ENCODE data around the gene SORCS2. TPM values are rescaled to one million over a fixed set of nuclear protein-coding genes. Genes with fewer than 3 reads are reported as not detected.

Gene SORCS2
- total and polyA plus RNA-seq, 2 of the 8 experiments (the other 6 are each of a cell fraction or from before 2014, with no cell fraction given), result 0.36 to 1.8 TPM

GRCh38 chr4:7150036-7150635 is 42.2 kb upstream of the SORCS2 start:
- no peaks in the 10 kb centered on the region for H3K23me2 ChIP-seq (ENCODE audit: low read depth, low read length)
- H3K4ac ChIP-seq (replicated peaks; ENCODE audit: insufficient read length, low read depth, low read length), result no peak overlapping the region
- POLR2A ChIA-PET (ENCODE audit: partially characterized antibody), result interaction anchor here (0.5 kb wide), 1 partner anchor 116 kb away, joined by 3 read pairs; no protein-coding TSS in a partner anchor
- H3K79me1 ChIP-seq (ENCODE audit: low read depth, low read length), result no peaks in the 10 kb centered on the region
- no peak overlapping the region for H3K4me2 ChIP-seq (ENCODE audit: insufficient read depth in 1 of 2, low read depth in 2 of 2, low read length in 2 of 2)
- no peak overlapping the region for H2BK12ac ChIP-seq (ENCODE audit: low read depth, low read length)
- H3K4me1 ChIP-seq (replicated peaks in 1 of 4; ENCODE audit: control insufficient read depth in 3 of 4, insufficient read depth in 4 of 4, low read length in 3 of 4), result no peaks in the 10 kb centered on the region; a peak in 1 of 7 replicates
- FAIRE-seq (no peak), DNase-seq (ENCODE audit: low read depth in 1 of 2, low spot score in 2 of 2) (no peak)
- H3K56ac ChIP-seq (replicated peaks; ENCODE audit: insufficient read length, low read depth, low read length), result no peak overlapping the region
- H3K9ac ChIP-seq (replicated peaks in 1 of 4; ENCODE audit: extremely low read depth in 1 of 4, low read depth in 3 of 4, low read length in 3 of 4), result no peak overlapping the region
- no peaks in the 10 kb centered on the region for H3K36me3 ChIP-seq (ENCODE audit: control insufficient read depth in 2 of 4, insufficient read depth in 4 of 4, low read length in 3 of 4)
- H3K79me2 ChIP-seq (ENCODE audit: control insufficient read depth in 1 of 2, insufficient read depth in 2 of 2, low read length in 2 of 2), result no peaks in the 10 kb centered on the region
- no peak overlapping the region for H2BK15ac ChIP-seq (ENCODE audit: low read length)
- no peak overlapping the region for H2BK20ac ChIP-seq (ENCODE audit: low read length)
- H4K8ac ChIP-seq (ENCODE audit: extremely low read depth, insufficient read depth, low read length), result no peak overlapping the region
- no peak overlapping the region for H2AK5ac ChIP-seq (ENCODE audit: low read depth, low read length)
- H2BK5ac ChIP-seq (ENCODE audit: low read depth, low read length), result no peak overlapping the region
- H4K5ac ChIP-seq (ENCODE audit: insufficient read length, low read depth, low read length), result no peak overlapping the region
- 0 out of 7 replicates have a peak, but pooled peaks cover 0 to 2% (median 0%) of the 10 kb centered on the region in 4 experiments for H3K27me3 ChIP-seq (replicated peaks in 1 of 4; ENCODE audit: control insufficient read depth in 3 of 4, extremely low read depth in 1 of 4, insufficient read depth in 3 of 4, low read length in 3 of 4)
- no peak overlapping the region for H2BK120ac ChIP-seq (replicated peaks; ENCODE audit: low read depth, low read length)
- no peaks in the 10 kb centered on the region for H3K9me3 ChIP-seq (ENCODE audit: insufficient read depth in 2 of 2, low read depth in 1 of 2, low read length in 1 of 2)
- no peak overlapping the region for H2AFZ ChIP-seq (ENCODE audit: low read length)
- H3K18ac ChIP-seq (ENCODE audit: extremely low read depth, low read length), result no peak overlapping the region
- H3K23ac ChIP-seq (ENCODE audit: insufficient read length), result no peak overlapping the region
- H3K4me3 ChIP-seq (ENCODE audit: extremely low read depth in 1 of 4, insufficient read depth in 2 of 4, low read depth in 3 of 4, low read length in 4 of 4), result no peak overlapping the region
- H4K91ac ChIP-seq (replicated peaks; ENCODE audit: insufficient read length, low read length), result no peak overlapping the region
- H3K14ac ChIP-seq (ENCODE audit: insufficient read length), result no peak overlapping the region
- CTCF ChIA-PET (ENCODE audit: partially characterized antibody), result interaction anchor here (0.9 to 2.8 kb wide), 5 partner anchors 9 to 67 kb away, joined by 3 to 10 read pairs (median 6); no protein-coding TSS in a partner anchor
- H3K27ac ChIP-seq (ENCODE audit: low read depth, low read length), result no peak overlapping the region
- no peaks in the 10 kb centered on the region for H4K20me1 ChIP-seq (replicated peaks in 1 of 2; ENCODE audit: control insufficient read depth in 1 of 2, insufficient read depth in 2 of 2, low read length in 2 of 2)
- WGBS, 2 experiments (ENCODE audit: extremely low coverage in 1 of 2, insufficient coverage in 1 of 2, insufficient read length in 1 of 2, insufficient replicate concordance in 2 of 2, low coverage in 1 of 2, low lambda C conversion rate in 2 of 2, missing lambda C conversion rate in 1 of 2), result 88% methylated on average over 18 of the region's 20 CpGs; no CpG with 5 or more reads in 1 of the 2 experiments
- TF ChIP-seq TAF7 (optimal IDR thresholded peaks at IDR 0.05; ENCODE audit: borderline replicate concordance, low read depth, low read length) (no peak), CBX5 (IDR thresholded peaks at IDR 0.05; ENCODE audit: low read depth, low read length) (no peak), RBBP5 (IDR thresholded peaks at IDR 0.05; ENCODE audit: borderline replicate concordance, low read depth, low read length) (no peak), CHD1 (IDR thresholded peaks at IDR 0.05; ENCODE audit: low read depth, low read length) (no peak), BRCA1 (IDR thresholded peaks at IDR 0.05; ENCODE audit: low read depth, low read length) (no peak), CREB1 (IDR thresholded peaks at IDR 0.05) (no peak), GTF2F1 (IDR thresholded peaks at IDR 0.05; ENCODE audit: borderline replicate concordance, low read depth, low read length) (no peak), YY1 (IDR thresholded peaks at IDR 0.05; ENCODE audit: low read depth, low read length) (no peak), POLR2AphosphoS5 (IDR thresholded peaks at IDR 0.05; ENCODE audit: low read depth, low read length) (no peak), ASH2L (IDR thresholded peaks at IDR 0.05; ENCODE audit: low read length) (no peak)
